GM11168 (cell line): ENCODE results near the gene DDX41.

Source experiments
- in situ Hi-C: fragments of 300-500 bp; cut with MboI; formaldehyde crosslinking; loops from one replicate; pipeline ENCODE4 v1.12.0; 2022; ENCODE audit warnings: low sequenced_read_pairs; ENCODE audit not compliant: unreplicated experiment

The DDX41 gene

DNA sequence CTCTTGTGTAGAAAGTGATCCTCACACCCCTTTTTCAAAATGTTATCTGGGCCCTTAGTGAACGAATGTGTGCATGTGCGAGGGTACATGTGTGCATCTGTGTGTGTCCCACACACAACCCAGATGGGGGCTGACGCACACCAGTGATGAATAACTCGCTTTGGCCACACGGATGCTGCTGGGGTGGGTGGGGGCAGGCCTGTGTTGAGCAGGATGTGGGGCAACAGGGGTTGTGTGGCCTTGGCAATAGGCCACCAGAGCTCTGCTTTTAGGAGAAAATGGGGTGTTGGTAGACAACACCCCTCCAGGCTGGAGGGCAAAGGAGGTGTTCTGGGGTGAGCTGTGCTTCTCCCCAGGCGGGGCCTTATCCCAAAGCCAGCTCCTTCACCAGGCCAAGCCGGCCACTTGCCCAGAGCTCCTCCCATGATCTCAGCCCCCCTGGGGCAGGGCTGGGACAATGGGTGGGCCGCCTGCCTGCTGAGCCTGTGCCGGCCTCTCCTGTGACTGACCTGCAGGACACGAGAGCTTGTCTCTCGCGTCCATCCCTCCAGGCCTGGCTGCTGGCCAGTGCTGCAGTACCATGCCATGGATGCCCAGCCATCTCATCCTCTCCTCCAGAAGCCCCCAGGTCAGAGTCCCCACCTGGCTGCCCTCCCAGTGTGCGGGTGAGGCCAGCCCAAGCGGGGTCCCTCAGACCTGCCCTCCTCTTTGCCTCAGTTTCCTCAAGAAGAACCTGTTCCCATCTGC lies 45.0 kb downstream of the DDX41 start:
- in situ Hi-C loops: no loop called here

DNA sequence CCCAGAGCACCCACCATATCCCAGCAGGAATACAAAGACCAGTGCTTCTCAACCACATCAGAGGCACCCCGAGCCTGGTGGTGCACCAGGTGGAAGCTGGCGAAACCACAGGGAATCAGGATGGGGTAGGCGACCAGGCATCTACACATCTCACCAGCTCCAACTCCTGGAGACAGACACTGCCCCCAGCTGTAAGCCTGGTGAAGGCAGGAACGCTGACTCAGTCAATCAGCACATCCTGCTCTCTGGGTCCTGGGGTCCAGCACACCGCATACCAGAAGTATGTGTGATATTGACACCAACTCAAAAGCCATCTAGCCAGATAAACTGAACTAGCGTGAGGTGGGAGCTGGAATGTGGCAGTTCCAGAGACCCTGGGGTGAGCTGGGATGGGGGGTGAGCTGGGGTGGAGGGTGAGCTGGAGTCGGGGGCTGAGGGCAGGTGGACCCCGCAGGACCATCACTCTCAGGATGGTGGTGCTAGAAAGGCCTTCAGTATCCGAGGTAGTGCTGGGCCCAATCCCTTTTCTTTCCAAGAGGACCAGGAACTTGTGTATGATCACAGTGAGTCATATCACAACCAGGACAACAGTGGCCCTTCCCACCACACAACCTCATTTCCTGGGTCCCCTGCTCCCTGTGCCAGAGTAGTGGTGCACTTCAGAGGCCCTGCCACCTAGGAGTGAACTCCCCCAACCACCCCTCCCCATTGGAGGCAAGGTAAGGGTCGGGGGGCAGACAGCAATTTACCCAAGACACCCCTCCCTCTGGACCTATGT lies 45.8 kb downstream of the DDX41 start:
- in situ Hi-C loops: no loop called here

DNA sequence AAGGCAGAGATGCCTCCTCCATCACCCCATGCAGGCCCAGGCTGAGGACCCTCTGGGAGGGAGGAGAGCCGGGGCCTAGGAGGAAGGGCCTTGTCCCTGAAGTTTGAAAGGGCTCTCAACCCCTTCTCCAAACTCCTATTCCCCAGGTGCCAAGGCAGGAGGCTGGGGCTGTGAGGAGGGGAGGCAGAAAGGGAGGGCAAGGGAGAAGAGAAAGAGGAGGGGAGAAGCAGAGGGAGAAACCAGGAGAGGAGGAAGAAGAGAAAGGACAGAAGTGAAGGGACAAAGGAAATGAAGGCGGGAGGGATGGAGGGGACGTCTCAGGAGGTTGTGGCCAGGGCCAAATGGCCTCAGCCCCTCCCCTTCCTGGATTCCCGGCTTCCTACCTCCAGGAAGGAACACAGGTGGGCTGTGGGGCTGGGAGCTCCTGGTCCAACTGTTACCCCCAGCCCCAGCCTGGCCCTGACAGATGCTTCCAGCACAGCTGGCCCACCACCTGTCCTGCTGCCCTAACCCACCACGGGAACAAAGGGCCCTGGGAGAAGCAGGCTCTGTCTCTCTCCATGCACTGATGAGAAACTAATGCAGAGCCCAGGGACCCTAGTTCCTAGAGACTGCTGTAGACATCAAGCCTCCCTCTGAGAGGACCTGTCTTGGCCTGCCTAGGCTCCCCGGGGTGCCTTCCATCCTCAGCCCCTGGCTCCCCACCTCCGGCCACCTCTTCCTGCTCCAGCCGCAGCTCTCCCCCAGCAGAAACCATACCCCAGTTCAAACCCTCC lies 46.8 kb downstream of the DDX41 start:
- in situ Hi-C loops: no loop called here

DNA sequence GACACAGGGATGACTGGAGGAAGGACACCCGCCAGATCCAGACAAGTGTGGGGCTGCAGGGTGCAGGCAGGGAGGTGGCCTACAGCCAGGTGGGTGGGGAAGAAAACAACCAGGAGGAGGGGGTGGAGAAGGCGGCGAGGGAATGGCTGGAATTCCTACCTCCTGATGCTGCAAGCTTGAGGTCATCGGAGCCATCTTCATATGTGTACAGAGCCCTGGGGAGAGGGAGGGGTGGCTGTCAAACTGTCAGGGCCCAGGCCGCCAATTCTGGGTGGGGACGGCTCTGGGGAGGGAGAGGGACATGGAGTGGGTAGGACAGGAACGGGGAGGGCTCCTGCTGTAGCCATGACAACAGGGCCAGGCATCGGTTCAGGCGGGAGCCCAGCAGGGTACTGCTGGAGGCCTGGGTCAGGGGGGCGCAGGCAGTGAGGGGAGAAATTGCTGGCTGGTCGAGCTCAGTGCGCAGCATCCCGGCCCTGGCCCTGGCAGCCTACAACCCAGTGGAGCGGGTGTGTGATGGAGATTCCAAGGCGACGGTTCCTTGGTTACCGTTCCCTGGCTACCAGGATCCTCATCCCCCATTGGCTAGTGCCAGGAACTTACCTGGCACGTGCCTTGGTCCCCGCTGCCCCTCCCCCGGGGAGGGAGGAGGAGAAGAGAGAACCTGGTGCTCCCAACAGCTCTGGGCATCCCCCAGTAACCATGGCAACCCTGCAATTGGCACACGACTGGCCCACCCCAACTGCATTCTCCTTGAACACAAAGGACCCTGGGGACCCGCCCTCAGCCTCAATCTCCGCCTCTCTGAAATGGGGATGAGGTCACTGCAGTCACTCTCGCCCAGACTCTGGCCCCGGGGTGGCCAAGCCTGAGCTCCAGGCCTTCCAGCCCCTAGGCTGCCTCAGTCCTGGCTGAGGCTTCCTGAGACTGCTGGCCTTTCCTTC lies 47.8 kb downstream of the DDX41 start:
- in situ Hi-C loops: no loop called here

DNA sequence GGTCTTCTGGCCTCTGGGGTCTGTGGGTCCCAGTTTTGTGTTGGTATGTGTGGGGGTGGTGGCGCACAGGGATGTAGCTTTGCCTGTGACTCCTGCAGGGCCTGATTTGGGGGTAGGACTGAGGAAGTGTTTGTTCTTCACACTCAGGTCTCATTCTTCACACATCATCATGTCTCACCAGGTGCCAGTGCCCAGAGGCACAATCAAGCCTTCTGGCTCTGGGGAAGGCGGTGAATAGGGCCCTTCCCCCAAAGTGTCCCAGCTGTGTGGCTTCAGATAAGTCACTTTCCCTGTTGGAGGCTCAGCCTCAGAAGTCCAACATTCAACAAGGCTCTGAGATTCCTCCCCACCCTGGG lies 48.5 kb downstream of the DDX41 start:
- in situ Hi-C loops: no loop called here

DNA sequence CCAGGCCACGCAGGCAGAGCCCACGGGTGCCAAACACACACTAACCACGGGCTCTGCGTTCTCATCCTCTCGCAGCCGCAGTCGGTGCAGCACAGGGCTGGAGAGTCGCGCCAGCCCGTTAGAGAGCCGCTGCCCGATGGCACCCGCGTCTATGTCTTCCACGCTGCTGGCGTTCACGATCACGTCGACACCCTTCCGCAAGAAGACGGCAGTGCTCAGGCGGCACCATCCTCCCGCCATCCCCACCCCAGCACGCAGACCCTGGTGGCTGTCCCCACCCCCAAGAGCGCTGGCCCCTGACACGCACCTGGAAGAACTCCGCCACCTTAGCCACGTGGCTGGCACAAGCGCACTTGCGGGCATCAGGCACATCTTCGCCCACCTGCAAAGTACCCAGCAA lies 49.3 kb downstream of the DDX41 start:
- in situ Hi-C loops: no loop called here

DNA sequence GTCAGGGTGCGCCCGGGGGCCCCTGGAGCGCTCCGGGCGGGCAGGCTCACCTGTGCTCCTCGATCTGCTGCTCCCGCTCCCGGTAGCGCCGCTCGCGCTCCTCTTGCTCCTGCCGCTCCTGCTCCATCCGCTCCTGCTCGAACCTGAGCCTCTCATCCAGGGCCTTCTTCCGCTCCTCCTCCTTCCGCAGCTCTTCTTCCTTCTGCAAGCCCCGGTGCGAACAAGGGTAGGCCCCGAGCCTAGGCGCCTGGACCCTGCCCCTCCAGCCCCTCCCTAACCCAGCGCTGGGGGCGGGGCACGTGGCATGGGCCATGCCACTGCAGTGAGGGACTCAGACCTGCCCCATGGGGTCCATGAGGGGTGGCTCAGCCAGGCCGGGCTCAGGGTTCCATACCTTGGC lies 49.9 kb downstream of the DDX41 start:
- in situ Hi-C loops: no loop called here

DNA sequence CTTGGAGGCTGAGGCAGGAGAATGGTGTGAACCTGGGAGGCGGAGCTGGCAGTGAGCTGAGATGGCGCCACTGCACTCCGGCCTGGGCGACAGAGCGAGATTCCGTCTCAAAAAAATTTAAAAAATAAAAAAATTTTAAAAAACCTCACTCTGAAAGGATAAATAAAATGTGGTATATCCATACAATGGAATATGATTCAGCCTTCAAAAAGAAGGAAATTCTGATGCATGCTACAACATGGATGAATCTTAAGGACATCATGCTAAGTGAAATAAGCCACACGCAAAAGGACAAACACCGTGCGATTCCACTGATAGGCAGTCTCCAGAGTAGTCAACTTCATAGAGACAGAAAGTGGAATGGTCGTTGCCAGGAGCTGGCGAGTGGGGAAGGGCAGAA lies 51.7 kb downstream of the DDX41 start:
- in situ Hi-C loops: no loop called here

DNA sequence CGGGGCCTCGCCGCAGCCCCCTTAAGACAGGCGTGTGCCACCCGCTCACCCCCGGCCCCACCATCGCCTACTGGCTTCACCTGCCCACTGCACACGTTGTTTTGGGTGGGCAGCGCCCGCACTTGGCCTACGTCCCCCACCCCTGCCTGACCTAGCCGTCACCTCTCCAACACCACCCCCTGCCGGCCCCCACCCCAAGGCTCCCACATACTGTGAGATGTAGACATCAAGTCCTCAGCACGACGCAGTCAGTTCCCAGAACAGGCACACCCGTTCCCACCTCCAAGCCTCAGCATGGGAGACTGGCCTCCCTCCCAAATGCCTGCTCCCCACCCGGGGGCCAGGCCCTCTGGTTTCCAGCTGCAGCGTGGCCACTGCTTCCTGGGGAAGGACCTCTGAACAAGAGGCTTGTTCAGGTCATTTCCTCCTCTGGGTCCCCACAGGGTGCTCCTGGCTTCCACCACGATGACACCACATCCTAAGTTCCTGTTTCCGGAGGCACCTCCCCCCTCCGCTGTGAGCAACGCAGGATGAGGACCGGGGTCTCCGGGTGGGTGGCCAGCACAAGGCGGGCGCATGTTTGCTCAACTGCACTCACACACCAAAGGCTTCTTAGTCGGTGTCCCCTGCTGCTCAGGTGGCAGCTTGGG lies 54.6 kb downstream of the DDX41 start:
- in situ Hi-C loops: no loop called here
